GM21576 (cell line): ENCODE results near the gene SIM2.

Experiments used
- ATAC-seq: cut with Tn5 transposase; IDR thresholded peaks from one replicate; pipeline ENCODE4 v1.9.1; 2021; ENCODE audit warnings: mild to moderate bottlenecking, moderate library complexity; ENCODE audit not compliant: unreplicated experiment

SIM2 gene

DNA sequence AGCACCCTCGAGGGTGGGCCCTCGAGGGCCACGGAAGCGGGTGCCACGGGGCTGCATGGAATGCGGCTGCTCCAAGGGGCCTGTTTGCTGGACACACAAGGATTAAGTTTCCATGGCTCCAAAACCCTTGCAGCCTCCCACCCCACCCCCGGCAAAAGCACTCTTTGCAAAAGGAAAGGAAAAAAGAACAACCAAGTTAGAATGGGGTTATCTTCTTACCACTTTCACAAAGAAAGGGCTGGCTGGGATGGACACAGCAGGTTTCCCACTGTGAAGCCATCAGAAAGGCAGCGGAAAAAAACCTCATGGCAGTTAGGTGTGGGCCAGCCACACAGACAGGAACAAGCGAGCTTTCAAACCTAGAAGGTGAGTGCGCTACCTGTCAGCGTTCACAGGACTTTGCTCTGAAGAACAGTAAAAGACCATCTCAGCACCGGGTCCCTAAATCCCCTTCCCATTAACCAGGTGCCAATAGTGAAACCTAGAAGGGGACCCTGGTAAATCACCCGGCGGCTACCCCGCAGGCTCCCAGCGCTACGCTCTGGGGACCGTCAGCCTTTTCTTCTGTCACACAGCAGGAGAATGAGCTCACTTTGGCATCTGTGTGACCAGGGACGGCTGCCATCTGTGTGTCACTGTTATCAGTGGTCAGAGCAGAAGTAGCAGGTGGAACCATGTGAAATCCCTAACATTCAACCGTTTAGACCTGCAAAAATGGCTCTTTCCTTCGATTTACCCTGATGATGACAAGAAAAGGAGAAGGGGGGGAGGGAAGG, 93.0 kb downstream of the SIM2 start:
- ATAC-seq, result no peak

DNA sequence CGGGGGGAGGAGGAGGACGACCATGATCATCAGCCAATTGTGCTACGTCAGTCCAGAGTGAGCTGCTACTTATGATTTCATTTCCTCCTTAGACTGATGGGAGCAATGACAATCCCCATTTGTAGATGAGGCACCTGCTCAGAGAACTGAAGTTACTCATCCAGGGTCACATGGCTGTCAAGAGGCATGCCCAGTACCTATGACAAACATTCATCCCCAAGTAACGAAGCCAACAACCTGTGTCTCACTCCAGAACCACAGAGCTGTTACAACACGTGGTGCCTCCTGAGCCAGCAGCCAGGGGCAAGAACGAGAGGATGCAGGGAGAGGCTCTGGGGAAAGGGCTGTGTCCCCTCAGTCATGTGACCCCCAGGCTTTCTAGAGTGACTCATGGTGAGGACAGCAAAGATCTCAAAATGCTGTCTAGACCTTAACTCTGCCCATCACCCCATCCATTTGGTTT, 93.6 kb downstream of the SIM2 start:
- ATAC-seq, result no peak

DNA sequence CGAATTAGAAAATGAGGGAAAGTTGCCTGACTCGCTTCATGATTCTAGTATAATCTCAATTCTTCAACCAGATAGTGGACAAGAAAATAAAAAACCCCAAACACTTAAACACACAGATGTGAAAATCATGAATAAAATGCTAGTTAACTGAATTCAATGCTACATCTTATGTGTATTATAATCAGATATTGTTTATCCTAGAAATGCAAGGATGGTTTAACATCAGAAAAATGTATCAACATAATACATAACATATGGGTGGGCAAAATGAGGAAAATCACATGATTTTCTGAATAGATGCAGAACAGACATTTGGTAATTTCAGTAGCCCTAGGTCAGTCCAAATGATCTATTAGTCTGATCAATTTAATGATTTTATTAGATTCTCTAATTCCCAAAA, 97.2 kb downstream of the SIM2 start:
- ATAC-seq, result no peak

DNA sequence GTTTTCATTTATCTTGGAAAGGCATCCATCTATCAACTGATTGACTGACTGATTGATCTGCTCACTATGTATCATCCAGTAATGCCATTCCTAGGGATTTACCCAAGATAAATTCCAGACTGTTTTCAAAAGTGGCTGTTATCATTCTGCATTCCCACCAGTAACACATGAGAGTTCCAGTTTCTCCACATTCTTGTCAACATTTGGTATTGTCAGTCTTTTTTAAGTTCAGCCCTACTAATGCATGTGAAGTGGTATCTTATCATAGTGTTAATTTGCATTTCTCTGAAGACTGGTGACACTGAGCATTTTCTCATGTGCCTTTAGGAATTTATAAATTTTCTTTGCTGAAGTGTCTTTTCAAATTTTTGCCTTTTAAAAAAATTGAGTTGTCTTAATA, 99.6 kb downstream of the SIM2 start:
- no peak for ATAC-seq
